Activated CD4-positive, alpha-beta T cell treated with anti-CD3 and anti-CD28 coated beads, Interleukin-2, amount 10 ng/mL, durations not matched to agents 7 days and 5 days (primary cell): ENCODE results near the gene GJB5. TPM values are rescaled to one million over a fixed set of nuclear protein-coding genes. Genes with fewer than 3 reads are reported as not detected.

ENCODE experiments used
- CTCF ChIA-PET: fragments of 350-600 bp; sonication (Branson Sonifier 250); formaldehyde crosslinking; loops from one replicate; lab custom pipeline; 2021; ENCODE audit warnings: antibody characterized with exemption; lab: Charles Lee
- POLR2A ChIA-PET: fragments of 350-600 bp; sonication (Branson Sonifier 250); formaldehyde crosslinking; loops from one replicate; lab custom pipeline; 2021; ENCODE audit warnings: antibody characterized with exemption; lab: Charles Lee
- DNase-seq: peaks from one replicate; pipeline ENCODE4 v3.0.0-alpha.2; 2020
- H3K27ac Mint-ChIP-seq: one replicate; pipeline ENCODE4 v1.8.0; 2021; ENCODE audit warnings: mild to moderate bottlenecking, moderate library complexity, mixed read lengths
- H3K27me3 Mint-ChIP-seq: one replicate; pipeline ENCODE4 v1.8.0; 2021; ENCODE audit warnings: mixed read lengths
- H3K36me3 Mint-ChIP-seq: one replicate; pipeline ENCODE4 v1.8.0; 2021; ENCODE audit warnings: low read depth, mixed read lengths
- H3K4me1 Mint-ChIP-seq: one replicate; pipeline ENCODE4 v1.8.0; 2021; ENCODE audit warnings: mixed read lengths
- H3K4me3 Mint-ChIP-seq: one replicate; pipeline ENCODE4 v1.8.0; 2021; ENCODE audit warnings: mild to moderate bottlenecking, moderate library complexity, mixed read lengths
- H3K9me3 Mint-ChIP-seq: one replicate; pipeline ENCODE4 v1.8.0; 2021; ENCODE audit warnings: mixed read lengths
- total RNA-seq, 2 experiments: library from RNA; stranded (reverse); gene quantifications; one replicate each; pipeline ENCODE4 v1.2.3, GENCODE V29; 2021

GJB5 gene
- total RNA-seq, 2 experiments from 2014 or later, result not detected

DNA sequence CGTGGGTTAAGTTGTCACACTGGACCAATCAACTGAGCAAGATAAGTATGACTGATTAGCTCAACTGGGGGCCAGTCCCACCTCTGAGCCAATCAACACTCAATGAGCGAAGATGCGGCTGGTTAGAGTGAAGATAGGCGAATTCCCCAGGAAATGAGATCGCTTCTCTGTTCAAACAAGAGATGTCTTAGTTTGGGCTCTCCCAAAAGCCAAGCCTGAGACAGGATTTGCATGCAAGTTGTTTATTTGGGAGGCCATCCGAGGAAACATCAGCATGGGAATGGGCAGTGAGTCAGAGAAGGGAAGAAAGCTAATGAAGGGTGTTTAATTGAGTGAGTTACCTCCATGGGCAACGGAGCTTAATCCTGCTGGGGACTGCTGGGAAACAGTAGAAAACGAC, 4.9 kb upstream of the GJB5 start:
- no peak for DNase-seq
- no peaks in the 10 kb centered on the region for H3K27me3 Mint-ChIP-seq
- H3K4me1 Mint-ChIP-seq, result no peaks in the 10 kb centered on the region
- no peaks in the 10 kb centered on the region for H3K9me3 Mint-ChIP-seq
- CTCF ChIA-PET, result no interaction called here
- H3K4me3 Mint-ChIP-seq, result no peak overlapping the region
- POLR2A ChIA-PET, result no interaction called here
- no peak overlapping the region for H3K27ac Mint-ChIP-seq
- no peaks in the 10 kb centered on the region for H3K36me3 Mint-ChIP-seq

DNA sequence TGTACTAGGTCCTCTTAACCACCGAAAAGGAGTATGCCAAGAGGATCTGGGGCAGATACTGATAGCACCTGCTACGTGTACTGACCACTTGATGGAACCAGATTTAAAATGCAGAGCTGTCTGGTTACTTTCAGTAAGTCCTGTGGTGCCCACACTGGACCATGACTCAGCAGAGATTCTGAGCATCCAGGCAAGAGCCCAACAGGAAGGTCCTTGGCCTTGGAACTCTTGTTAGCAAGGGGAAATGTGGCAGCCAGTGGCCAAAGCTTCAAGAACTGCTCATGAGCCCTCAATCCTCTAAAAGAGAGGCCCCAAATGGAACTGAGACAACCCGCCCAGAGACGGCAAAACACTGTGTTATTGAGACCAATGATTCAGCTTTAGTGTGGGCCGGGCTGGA, 4.2 kb upstream of the GJB5 start:
- no peaks in the 10 kb centered on the region for H3K27me3 Mint-ChIP-seq
- H3K9me3 Mint-ChIP-seq, result no peaks in the 10 kb centered on the region
- no peak overlapping the region for H3K27ac Mint-ChIP-seq
- ChIA-PET POLR2A (no interaction called here), CTCF (interaction anchor here (2.0 kb wide), 1 partner anchor 8 kb away, joined by 6 read pairs; no protein-coding TSS in a partner anchor)
- no peaks in the 10 kb centered on the region for H3K36me3 Mint-ChIP-seq
- H3K4me3 Mint-ChIP-seq, result no peak overlapping the region
- no peaks in the 10 kb centered on the region for H3K4me1 Mint-ChIP-seq
- DNase-seq, result no peak

DNA sequence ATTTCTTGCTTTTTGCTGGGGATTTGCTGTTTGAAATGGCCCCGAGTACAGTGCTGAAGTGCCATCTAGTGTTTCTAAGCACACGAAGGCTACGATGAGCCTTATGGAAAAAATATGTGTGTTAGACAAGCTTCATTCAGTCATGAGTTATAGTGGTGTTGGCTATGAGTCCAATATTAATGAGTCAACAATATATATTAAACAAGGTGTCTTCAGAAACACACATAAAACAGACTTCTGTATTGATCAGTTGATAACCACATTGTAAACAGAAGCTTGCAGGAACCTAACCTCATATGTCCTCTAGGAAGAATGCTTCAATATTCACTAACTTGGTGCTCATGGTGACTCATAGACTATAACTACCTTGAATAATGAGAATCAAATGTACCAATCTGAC, 1.7 kb upstream of the GJB5 start:
- DNase-seq, result no peak
- H3K4me1 Mint-ChIP-seq, result no peaks in the 10 kb centered on the region
- H3K27me3 Mint-ChIP-seq, result no peaks in the 10 kb centered on the region
- POLR2A ChIA-PET, result no interaction called here
- H3K36me3 Mint-ChIP-seq, result no peaks in the 10 kb centered on the region
- no peaks in the 10 kb centered on the region for H3K9me3 Mint-ChIP-seq
- CTCF ChIA-PET, result interaction anchor here (1.1 to 1.3 kb wide), 2 partner anchors 10 to 29 kb away, joined by 3 read pairs; no protein-coding TSS in a partner anchor
- no peak overlapping the region for H3K27ac Mint-ChIP-seq
- H3K4me3 Mint-ChIP-seq, result no peak overlapping the region

DNA sequence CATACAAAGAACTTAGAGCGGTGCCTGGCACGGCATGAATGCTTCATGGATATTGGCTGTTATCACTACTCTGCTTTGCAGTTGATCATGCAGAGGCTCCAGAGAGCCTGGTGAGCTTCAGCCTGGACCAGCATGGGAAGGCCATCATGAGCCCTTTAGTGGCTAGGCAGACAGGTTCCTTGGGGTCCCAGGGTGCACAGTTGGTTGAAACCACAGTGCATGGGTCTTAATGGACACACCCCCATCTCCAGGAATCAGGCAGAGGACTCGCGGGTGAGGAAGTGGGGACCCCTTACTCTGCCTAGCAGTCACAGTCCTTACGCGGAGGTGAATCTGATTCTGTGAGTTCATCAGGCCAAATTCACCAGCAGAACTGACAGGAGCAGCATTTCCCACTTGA, 1.1 kb downstream of the GJB5 start:
- no peaks in the 10 kb centered on the region for H3K27me3 Mint-ChIP-seq
- H3K36me3 Mint-ChIP-seq, result no peaks in the 10 kb centered on the region
- no peak for DNase-seq
- no peaks in the 10 kb centered on the region for H3K4me1 Mint-ChIP-seq
- POLR2A ChIA-PET, result no interaction called here
- H3K9me3 Mint-ChIP-seq, result no peaks in the 10 kb centered on the region
- CTCF ChIA-PET, result no interaction called here
- no peak overlapping the region for H3K4me3 Mint-ChIP-seq
- H3K27ac Mint-ChIP-seq, result no peak overlapping the region

- Mint-ChIP-seq H3K4me1 (no peaks in the 10 kb centered on the region), H3K4me3 (no peak overlapping the region), H3K9me3 (no peaks in the 10 kb centered on the region), H3K36me3 (no peaks in the 10 kb centered on the region), H3K27me3 (no peaks in the 10 kb centered on the region), H3K27ac (no peak overlapping the region)
- CTCF ChIA-PET, result no interaction called here
- POLR2A ChIA-PET, result no interaction called here
- no peak for DNase-seq
These were observed 2.5 kb downstream of the GJB5 start for GRCh38 chr1:34757386-34757785.

- Mint-ChIP-seq H3K27me3 (no peaks in the 10 kb centered on the region), H3K4me3 (no peak overlapping the region), H3K4me1 (no peaks in the 10 kb centered on the region), H3K27ac (no peak overlapping the region), H3K9me3 (no peaks in the 10 kb centered on the region), H3K36me3 (no peaks in the 10 kb centered on the region)
- ChIA-PET CTCF (no interaction called here), POLR2A (no interaction called here)
- no peak for DNase-seq
These were observed 3.9 kb downstream of the GJB5 start for GRCh38 chr1:34758751-34759150.

DNA sequence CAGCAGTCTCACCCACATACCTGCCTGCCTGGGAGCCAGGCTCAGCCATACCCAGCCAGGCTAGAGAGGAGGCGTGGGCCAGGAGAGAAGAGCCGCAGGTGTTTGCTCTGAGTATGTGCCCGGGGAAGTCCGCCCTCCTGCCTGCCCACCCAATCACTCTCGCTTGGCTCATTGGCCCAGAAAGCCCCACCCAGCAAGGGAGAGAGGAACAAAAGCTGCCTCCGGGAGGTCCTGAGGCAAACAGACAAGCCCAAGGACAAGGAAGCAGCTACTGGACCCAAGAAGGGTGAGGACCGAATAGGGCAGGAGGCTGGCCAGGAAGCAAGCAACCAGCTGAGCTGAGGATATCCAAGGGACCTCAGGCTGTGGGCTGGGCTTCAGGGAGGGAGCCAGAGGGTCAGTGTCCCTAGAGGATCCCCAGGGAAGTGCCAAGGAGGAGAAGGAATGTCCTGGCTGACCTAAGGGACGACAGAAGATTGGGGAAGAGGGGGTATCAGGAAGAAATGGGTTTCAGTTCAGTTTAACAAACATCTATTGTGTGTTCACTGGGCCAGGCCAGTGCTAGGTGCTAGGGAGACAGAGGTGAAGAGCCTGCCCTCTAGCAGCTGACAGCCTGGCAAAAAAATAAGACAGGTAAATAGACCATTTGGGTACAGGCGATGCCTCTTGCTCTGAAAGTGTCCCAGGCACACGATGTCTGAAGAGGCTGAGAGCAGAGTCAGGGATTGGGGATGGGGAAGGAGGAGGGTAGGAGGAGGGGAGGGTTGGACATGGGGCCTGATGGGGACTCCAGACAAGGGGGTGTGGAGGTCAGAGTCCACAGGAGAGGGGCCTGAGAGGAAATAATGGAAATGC, 4.9 kb downstream of the GJB5 start, which contains the start of gene GJB4:
GJB4 (plus strand) TSS at position 238 of the 855 bp plus-strand sequence. CDS start 1,515 bp downstream, outside the sequence.
- Mint-ChIP-seq H3K4me1 (no peaks in the 10 kb centered on the region), H3K36me3 (no peaks in the 10 kb centered on the region), H3K27me3 (no peaks in the 10 kb centered on the region), H3K4me3 (no peak within 1 kb of the TSS), H3K27ac (no peak within 1 kb of the TSS), H3K9me3 (no peaks in the 10 kb centered on the region)
- ChIA-PET CTCF (no interaction called here), POLR2A (no interaction called here)
- no peak for DNase-seq

- Mint-ChIP-seq H3K36me3 (no peaks in the 10 kb centered on the region), H3K9me3 (no peaks in the 10 kb centered on the region), H3K27ac (no peak overlapping the region), H3K4me1 (no peaks in the 10 kb centered on the region), H3K27me3 (no peaks in the 10 kb centered on the region), H3K4me3 (no peak overlapping the region)
- ChIA-PET CTCF (interaction anchor here (0.5 kb wide), 1 partner anchor 1818 kb away, joined by 4 read pairs; no protein-coding TSS in a partner anchor), POLR2A (no interaction called here)
- no peak for DNase-seq
These were observed 6.4 kb downstream of the GJB5 start for GRCh38 chr1:34761176-34761761.

DNA sequence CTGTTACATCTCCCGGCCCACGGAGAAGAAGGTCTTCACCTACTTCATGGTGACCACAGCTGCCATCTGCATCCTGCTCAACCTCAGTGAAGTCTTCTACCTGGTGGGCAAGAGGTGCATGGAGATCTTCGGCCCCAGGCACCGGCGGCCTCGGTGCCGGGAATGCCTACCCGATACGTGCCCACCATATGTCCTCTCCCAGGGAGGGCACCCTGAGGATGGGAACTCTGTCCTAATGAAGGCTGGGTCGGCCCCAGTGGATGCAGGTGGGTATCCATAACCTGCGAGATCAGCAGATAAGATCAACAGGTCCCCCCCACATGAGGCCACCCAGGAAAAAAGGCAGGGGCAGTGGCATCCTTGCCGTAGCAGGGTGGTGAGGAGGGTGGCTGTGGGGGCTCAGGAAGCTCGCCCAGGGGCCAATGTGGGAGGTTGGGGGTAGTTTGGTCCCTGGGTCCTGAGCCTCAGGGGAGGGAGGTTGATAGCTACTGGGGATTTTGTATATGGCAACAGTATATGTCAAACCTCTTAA, 7.0 kb downstream of the GJB5 start:
- ChIA-PET POLR2A (no interaction called here), CTCF (no interaction called here)
- H3K4me3 Mint-ChIP-seq, result no peak overlapping the region
- no peaks in the 10 kb centered on the region for H3K9me3 Mint-ChIP-seq
- DNase-seq, result no peak
- H3K27ac Mint-ChIP-seq, result no peak overlapping the region
- no peaks in the 10 kb centered on the region for H3K36me3 Mint-ChIP-seq
- no peaks in the 10 kb centered on the region for H3K4me1 Mint-ChIP-seq
- no peaks in the 10 kb centered on the region for H3K27me3 Mint-ChIP-seq

DNA sequence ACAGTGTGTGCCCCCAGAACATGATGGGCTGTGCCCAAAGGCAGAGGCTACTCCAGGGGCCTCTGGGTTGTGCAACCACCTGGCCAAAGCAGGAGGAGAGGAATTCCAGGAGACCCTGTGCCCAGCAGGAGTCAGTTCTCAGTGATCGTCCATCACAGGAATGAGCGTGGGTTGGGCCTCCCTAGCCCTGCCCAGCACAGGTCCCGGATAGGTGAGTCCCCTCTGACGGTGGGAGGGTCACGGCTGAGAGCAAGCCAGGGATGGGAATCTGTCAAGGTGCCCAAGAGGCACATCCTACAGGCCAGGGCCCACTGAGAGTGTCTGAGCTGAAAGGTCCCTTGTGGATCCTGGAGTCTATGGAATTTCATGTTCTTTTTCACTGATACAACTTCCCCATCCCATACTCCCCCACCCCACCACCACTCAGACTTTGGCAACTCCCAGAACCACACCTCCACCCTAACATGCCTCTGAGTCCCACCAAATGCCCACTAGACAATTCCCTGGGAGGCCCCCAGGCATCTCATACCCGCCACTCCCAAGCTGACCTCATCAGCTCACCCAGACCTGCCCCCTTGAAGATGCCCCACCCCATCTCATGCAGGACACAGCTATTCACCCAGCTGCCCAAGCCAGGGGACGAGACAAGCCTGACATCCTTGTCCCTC, 7.8 kb downstream of the GJB5 start:
- Mint-ChIP-seq H3K36me3 (no peaks in the 10 kb centered on the region), H3K27ac (no peak overlapping the region), H3K4me3 (no peak overlapping the region), H3K27me3 (no peaks in the 10 kb centered on the region), H3K4me1 (no peaks in the 10 kb centered on the region), H3K9me3 (no peaks in the 10 kb centered on the region)
- DNase-seq, result no peak
- ChIA-PET POLR2A (no interaction called here), CTCF (no interaction called here)

DNA sequence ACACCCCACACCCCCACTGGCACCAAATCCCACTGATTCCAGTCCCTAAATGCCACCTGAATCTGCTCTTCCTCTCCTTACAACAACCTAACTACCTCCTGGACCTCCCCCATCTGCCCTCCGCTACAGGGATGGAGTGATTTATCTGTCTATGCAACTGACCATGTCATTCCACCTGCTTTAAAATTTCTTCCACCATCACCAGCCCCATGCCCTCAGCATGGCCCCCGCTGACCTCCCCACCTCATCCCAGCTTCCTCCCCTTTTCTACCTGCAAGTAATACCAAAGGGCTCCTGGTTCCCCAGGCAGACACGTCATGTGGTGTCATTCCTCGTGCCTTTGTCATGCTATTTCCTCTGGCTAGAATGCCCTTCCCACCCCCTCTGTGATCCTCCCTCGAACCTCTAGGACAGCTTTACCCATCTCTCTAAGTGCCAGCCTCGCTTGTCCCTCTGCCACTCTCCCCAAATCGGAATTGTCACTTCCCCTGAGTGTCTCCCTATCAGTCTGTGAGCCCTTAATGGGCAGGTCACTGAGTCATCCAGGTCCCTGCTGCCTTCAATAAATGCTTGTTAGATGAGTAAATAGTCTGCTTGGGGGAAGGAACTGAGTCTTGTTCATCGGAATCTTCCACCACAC, 8.4 kb downstream of the GJB5 start:
- no peak overlapping the region for H3K4me3 Mint-ChIP-seq
- ChIA-PET CTCF (no interaction called here), POLR2A (no interaction called here)
- no peaks in the 10 kb centered on the region for H3K9me3 Mint-ChIP-seq
- H3K27me3 Mint-ChIP-seq, result no peaks in the 10 kb centered on the region
- no peak overlapping the region for H3K27ac Mint-ChIP-seq
- no peaks in the 10 kb centered on the region for H3K4me1 Mint-ChIP-seq
- no peak for DNase-seq
- H3K36me3 Mint-ChIP-seq, result no peaks in the 10 kb centered on the region

GRCh38 chr1:34768856-34769255, 14.0 kb downstream of the GJB5 start:
- ChIA-PET POLR2A (no interaction called here), CTCF (no interaction called here)
- H3K4me3 Mint-ChIP-seq, result no peak overlapping the region
- no peaks in the 10 kb centered on the region for H3K27me3 Mint-ChIP-seq
- H3K9me3 Mint-ChIP-seq, result no peaks in the 10 kb centered on the region
- no peaks in the 10 kb centered on the region for H3K4me1 Mint-ChIP-seq
- H3K27ac Mint-ChIP-seq, result no peak overlapping the region
- DNase-seq, result no peak
- H3K36me3 Mint-ChIP-seq, result no peaks in the 10 kb centered on the region
